Measurements from ENCODE around the gene TRAPPC3L. TPM values are rescaled to one million over a fixed set of nuclear protein-coding genes. Genes with fewer than 3 reads are reported as not detected.

Gene TRAPPC3L
- total RNA-seq, 1 donor from 2014 or later: 2.3 TPM

DNA sequence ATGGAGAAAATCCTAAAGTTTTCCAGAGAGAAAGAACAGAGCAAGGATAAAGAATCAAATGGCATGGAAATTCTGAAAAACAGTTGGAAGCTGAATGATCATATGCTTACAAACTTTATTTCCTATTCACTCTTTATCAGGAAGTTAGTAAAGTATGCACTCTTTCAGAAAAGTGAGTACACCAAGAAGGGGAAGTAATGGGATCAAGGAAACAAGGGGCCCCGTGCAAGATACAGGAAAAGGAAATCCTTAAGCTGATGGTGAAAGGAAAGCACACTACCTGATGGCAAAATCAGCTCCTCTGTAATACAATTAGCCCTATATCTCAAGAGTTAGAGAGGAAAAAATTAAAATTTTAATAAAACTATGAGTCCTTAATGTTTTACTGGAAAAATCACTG, 70.3 kb downstream of the TRAPPC3L start:
- Mint-ChIP-seq H3K36me3 (no peaks in the 10 kb centered on the region), H3K27ac (no peak overlapping the region), H3K4me3 (no peak overlapping the region), H3K9me3 (peaks cover 8% of the 10 kb centered on the region), H3K4me1 (peaks cover 33% of the 10 kb centered on the region), H3K27me3 (ENCODE audit: low read depth) (no peaks in the 10 kb centered on the region)
- TF ChIP-seq CTCF (IDR thresholded peaks at IDR 0.05; ENCODE audit: unreplicated experiment): no peak
- no peak for DNase-seq (ENCODE audit: low spot score in 2 of 2, unreplicated experiment in 2 of 2)

DNA sequence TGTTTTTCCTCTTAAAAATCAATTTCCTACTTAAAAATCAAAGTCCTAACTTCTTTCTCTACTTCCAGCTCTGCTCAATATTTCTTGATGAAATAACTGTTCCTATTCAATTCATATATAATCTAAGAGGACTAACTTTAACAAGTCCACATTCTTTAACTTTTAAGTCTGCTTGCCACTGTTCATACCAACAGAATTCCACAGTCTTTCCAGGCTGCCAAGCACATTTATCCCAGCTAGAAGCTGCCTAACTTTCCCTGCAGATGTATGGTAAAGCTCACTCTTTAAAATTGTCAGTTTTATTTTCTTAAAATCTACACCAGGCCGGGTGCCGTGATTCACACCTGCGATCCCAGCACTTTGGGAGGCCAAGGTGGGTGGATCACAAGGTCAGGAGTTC, 72.8 kb downstream of the TRAPPC3L start:
- no peak for DNase-seq (ENCODE audit: low spot score in 2 of 2, unreplicated experiment in 2 of 2)
- no peak for TF ChIP-seq CTCF (IDR thresholded peaks at IDR 0.05; ENCODE audit: unreplicated experiment)
- Mint-ChIP-seq H3K36me3 (no peaks in the 10 kb centered on the region), H3K4me1 (peaks cover 33% of the 10 kb centered on the region), H3K27ac (peak overlapping the region; percentile 78), H3K4me3 (no peak overlapping the region), H3K27me3 (ENCODE audit: low read depth) (no peaks in the 10 kb centered on the region), H3K9me3 (peaks cover 11% of the 10 kb centered on the region)

- H3K27me3 Mint-ChIP-seq (ENCODE audit: low read depth): no peaks in the 10 kb centered on the region
- no peaks in the 10 kb centered on the region for H3K36me3 Mint-ChIP-seq
- peaks cover 7% of the 10 kb centered on the region for H3K9me3 Mint-ChIP-seq
- no peak overlapping the region for H3K27ac Mint-ChIP-seq
- peaks cover 34% of the 10 kb centered on the region for H3K4me1 Mint-ChIP-seq
- DNase-seq (ENCODE audit: low spot score in 2 of 2, unreplicated experiment in 2 of 2): no peak
- TF ChIP-seq CTCF (IDR thresholded peaks at IDR 0.05; ENCODE audit: unreplicated experiment): no peak
- H3K4me3 Mint-ChIP-seq: no peak overlapping the region
Measured at GRCh38 chr6:116471531-116471930, 74.0 kb downstream of the TRAPPC3L start.

DNA sequence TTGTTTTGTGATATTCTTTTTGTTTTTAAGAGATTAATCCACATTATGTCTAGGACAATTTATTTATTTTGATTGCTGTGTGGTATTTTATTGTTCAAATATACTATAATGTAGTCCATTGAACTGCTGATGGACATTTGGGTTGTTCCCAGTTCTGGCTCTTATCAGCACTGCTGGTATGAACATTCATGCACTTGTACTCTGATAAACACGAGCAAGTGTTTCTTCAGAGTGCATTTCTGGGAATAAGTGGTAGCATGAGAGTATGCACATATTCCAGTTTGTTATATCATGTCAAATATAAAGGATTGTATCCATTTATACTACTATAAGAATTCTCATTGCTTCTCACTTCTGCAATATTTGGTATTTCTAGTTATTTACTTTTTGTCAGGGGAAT, 77.2 kb downstream of the TRAPPC3L start:
- Mint-ChIP-seq H3K4me3 (no peak overlapping the region), H3K27ac (no peak overlapping the region), H3K4me1 (peaks cover 19% of the 10 kb centered on the region), H3K36me3 (no peaks in the 10 kb centered on the region), H3K9me3 (peaks cover 7% of the 10 kb centered on the region), H3K27me3 (ENCODE audit: low read depth) (peaks cover 15% of the 10 kb centered on the region)
- DNase-seq (ENCODE audit: low spot score in 2 of 2, unreplicated experiment in 2 of 2): no peak
- TF ChIP-seq CTCF (IDR thresholded peaks at IDR 0.05; ENCODE audit: unreplicated experiment): no peak

- Mint-ChIP-seq H3K27me3 (ENCODE audit: low read depth) (peaks cover 22% of the 10 kb centered on the region), H3K27ac (no peak overlapping the region), H3K36me3 (no peaks in the 10 kb centered on the region), H3K9me3 (peaks cover 7% of the 10 kb centered on the region), H3K4me3 (no peak overlapping the region), H3K4me1 (peaks cover 21% of the 10 kb centered on the region)
- DNase-seq (ENCODE audit: low spot score in 2 of 2, unreplicated experiment in 2 of 2): no peak
- TF ChIP-seq CTCF (IDR thresholded peaks at IDR 0.05; ENCODE audit: unreplicated experiment): no peak
Measured at GRCh38 chr6:116467514-116467913, 78.0 kb downstream of the TRAPPC3L start.

GRCh38 chr6:116467096-116467495, 78.4 kb downstream of the TRAPPC3L start:
- Mint-ChIP-seq H3K36me3 (no peaks in the 10 kb centered on the region), H3K4me3 (no peak overlapping the region), H3K27me3 (ENCODE audit: low read depth) (peaks cover 22% of the 10 kb centered on the region), H3K27ac (no peak overlapping the region), H3K9me3 (peaks cover 7% of the 10 kb centered on the region), H3K4me1 (peaks cover 19% of the 10 kb centered on the region)
- no peak for DNase-seq (ENCODE audit: low spot score in 2 of 2, unreplicated experiment in 2 of 2)
- TF ChIP-seq CTCF (IDR thresholded peaks at IDR 0.05; ENCODE audit: unreplicated experiment): no peak

Data from mesothelial cell of epicardium (in vitro differentiated cells).